Mesendoderm (in vitro differentiated cells): ENCODE measurements around the gene DST.

Experiments used
- DNase-seq: peaks from one replicate; pipeline ENCODE4 v3.0.0; 2013
- H2AK5ac ChIP-seq: 2 replicates; pipeline ENCODE4 v1.6.1; 2013; ENCODE audit warnings: low read length, inconsistent platforms
- H2BK120ac ChIP-seq: 2 replicates; pipeline ENCODE4 v1.6.1; 2013; ENCODE audit warnings: low read depth, mild to moderate bottlenecking, low read length, moderate library complexity, mixed read lengths
- H2BK15ac ChIP-seq: replicated peaks from 2 replicates; pipeline ENCODE4 v1.6.1; 2013; ENCODE audit warnings: low read depth, mild to moderate bottlenecking, moderate library complexity
- H2BK5ac ChIP-seq: 2 replicates; pipeline ENCODE4 v1.6.1; 2013; ENCODE audit warnings: low read length, inconsistent platforms
- H3K18ac ChIP-seq: 2 replicates; pipeline ENCODE4 v1.6.1; 2013; ENCODE audit warnings: mild to moderate bottlenecking, low read length, mixed read lengths
- H3K23ac ChIP-seq: one replicate; pipeline ENCODE4 v1.6.1; 2013; ENCODE audit warnings: low read length
- H3K27ac ChIP-seq: 2 replicates; pipeline ENCODE4 v1.5.1; 2013; ENCODE audit warnings: low read depth, mild to moderate bottlenecking, inconsistent platforms, low read length, moderate library complexity
- H3K27me3 ChIP-seq: 2 replicates; pipeline ENCODE4 v1.6.1; 2013; ENCODE audit warnings: low read length, control low read depth, mild to moderate bottlenecking, inconsistent platforms; ENCODE audit not compliant: insufficient read depth, poor library complexity
- H3K36me3 ChIP-seq: 2 replicates; pipeline ENCODE4 v1.6.1; 2013; ENCODE audit warnings: low read length, inconsistent platforms; ENCODE audit not compliant: control insufficient read depth, insufficient read depth
- H3K4ac ChIP-seq: one replicate; pipeline ENCODE4 v1.6.1; 2013; ENCODE audit warnings: low read depth, mild to moderate bottlenecking, low read length, moderate library complexity
- H3K4me1 ChIP-seq: 2 replicates; pipeline ENCODE4 v1.6.1; 2013; ENCODE audit warnings: low read depth, low read length, inconsistent platforms; ENCODE audit not compliant: control insufficient read depth
- H3K4me2 ChIP-seq: 2 replicates; pipeline ENCODE4 v1.6.1; 2013; ENCODE audit warnings: low read length
- H3K4me3 ChIP-seq: 2 replicates; pipeline ENCODE4 v1.5.1; 2013; ENCODE audit warnings: mild to moderate bottlenecking, low read length
- H3K56ac ChIP-seq: one replicate; pipeline ENCODE4 v1.6.1; 2013; ENCODE audit warnings: low read length
- H3K79me1 ChIP-seq: 2 replicates; pipeline ENCODE4 v1.6.1; 2013; ENCODE audit warnings: low read length, inconsistent platforms
- H3K79me2 ChIP-seq: 2 replicates; pipeline ENCODE4 v1.6.1; 2013; ENCODE audit warnings: mild to moderate bottlenecking, low read length; ENCODE audit not compliant: control insufficient read depth, insufficient read depth
- H3K9ac ChIP-seq: 2 replicates; pipeline ENCODE4 v1.6.1; 2013; ENCODE audit warnings: low read length, inconsistent platforms
- H4K5ac ChIP-seq: one replicate; pipeline ENCODE4 v1.6.1; 2013; ENCODE audit warnings: low read length
- H4K8ac ChIP-seq: one replicate; pipeline ENCODE4 v1.6.1; 2013; ENCODE audit warnings: low read depth, mild to moderate bottlenecking, control low read depth, low read length, moderate library complexity
- WGBS: extraction: QIAGEN DNeasy Blood & Tissue Kit; methylation state at CpG from one replicate; pipeline ENCODE4 v1.1.7; 2013; ENCODE audit warnings: low lambda C conversion rate, missing lambda C conversion rate; ENCODE audit not compliant: insufficient coverage; ENCODE audit errors: extremely low coverage; 5-methylcytosine and 5-hydroxymethylcytosine counted together

The DST gene

GRCh38 chr6:56532766-56533551 is 109.7 kb downstream of the DST start:
- H3K27ac ChIP-seq: no peak overlapping the region
- no peak overlapping the region for H3K56ac ChIP-seq
- H4K5ac ChIP-seq: no peak overlapping the region
- no peak overlapping the region for H2AK5ac ChIP-seq
- H3K4me1 ChIP-seq: no peaks in the 10 kb centered on the region
- no peak overlapping the region for H3K4ac ChIP-seq
- DNase-seq: no peak
- H4K8ac ChIP-seq: no peak overlapping the region
- H3K27me3 ChIP-seq: no peaks in the 10 kb centered on the region
- no peak overlapping the region for H3K4me3 ChIP-seq
- H3K36me3 ChIP-seq: peaks cover 1% of the 10 kb centered on the region
- H2BK15ac ChIP-seq: no peak overlapping the region
- H3K23ac ChIP-seq: no peak overlapping the region
- H3K79me1 ChIP-seq: no peaks in the 10 kb centered on the region
- H3K4me2 ChIP-seq: no peak overlapping the region
- H2BK5ac ChIP-seq: no peak overlapping the region
- no peak overlapping the region for H3K9ac ChIP-seq
- H2BK120ac ChIP-seq: no peak overlapping the region
- H3K18ac ChIP-seq: no peak overlapping the region
- WGBS: no CpG with 5 or more reads among the region's 5 CpGs
- H3K79me2 ChIP-seq: no peaks in the 10 kb centered on the region

GRCh38 chr6:56531839-56532595 is 110.7 kb downstream of the DST start:
- Histone ChIP-seq H3K79me2 (no peaks in the 10 kb centered on the region), H3K23ac (no peak overlapping the region), H4K5ac (no peak overlapping the region), H3K56ac (no peak overlapping the region), H3K4me1 (no peaks in the 10 kb centered on the region), H2AK5ac (no peak overlapping the region), H4K8ac (no peak overlapping the region), H3K4ac (no peak overlapping the region), H3K27me3 (no peaks in the 10 kb centered on the region), H2BK15ac (no peak overlapping the region), H2BK120ac (no peak overlapping the region), H2BK5ac (no peak overlapping the region), H3K36me3 (peaks cover 1% of the 10 kb centered on the region), H3K79me1 (no peaks in the 10 kb centered on the region), H3K9ac (no peak overlapping the region), H3K18ac (no peak overlapping the region), H3K27ac (no peak overlapping the region), H3K4me2 (no peak overlapping the region), H3K4me3 (no peak overlapping the region)
- WGBS: no CpG with 5 or more reads among the region's 5 CpGs
- DNase-seq: no peak

- Histone ChIP-seq H2AK5ac (no peak overlapping the region), H3K18ac (no peak overlapping the region), H3K4me1 (no peaks in the 10 kb centered on the region), H3K9ac (no peak overlapping the region), H3K36me3 (no peaks in the 10 kb centered on the region), H3K4me3 (no peak overlapping the region), H3K27me3 (no peaks in the 10 kb centered on the region), H3K23ac (no peak overlapping the region), H2BK15ac (no peak overlapping the region), H2BK5ac (no peak overlapping the region), H3K4me2 (no peak overlapping the region), H4K5ac (no peak overlapping the region), H4K8ac (no peak overlapping the region), H3K4ac (no peak overlapping the region), H2BK120ac (no peak overlapping the region), H3K27ac (no peak overlapping the region), H3K56ac (no peak overlapping the region), H3K79me2 (no peaks in the 10 kb centered on the region), H3K79me1 (no peaks in the 10 kb centered on the region)
- DNase-seq: no peak
- no CpG with 5 or more reads among the region's 4 CpGs for WGBS
Measured at GRCh38 chr6:56529594-56530191, 113.0 kb downstream of the DST start.

- no peak for DNase-seq
- H3K9ac ChIP-seq: no peak overlapping the region
- WGBS: no CpG with 5 or more reads among the region's 3 CpGs
- no peak overlapping the region for H3K27ac ChIP-seq
- H3K79me1 ChIP-seq: no peaks in the 10 kb centered on the region
- H3K36me3 ChIP-seq: no peaks in the 10 kb centered on the region
- no peak overlapping the region for H3K4me3 ChIP-seq
- no peaks in the 10 kb centered on the region for H3K27me3 ChIP-seq
- H3K56ac ChIP-seq: no peak overlapping the region
- no peak overlapping the region for H3K4me2 ChIP-seq
- H4K8ac ChIP-seq: no peak overlapping the region
- no peak overlapping the region for H2BK5ac ChIP-seq
- H3K4ac ChIP-seq: no peak overlapping the region
- no peak overlapping the region for H2AK5ac ChIP-seq
- no peaks in the 10 kb centered on the region for H3K79me2 ChIP-seq
- no peak overlapping the region for H4K5ac ChIP-seq
- no peak overlapping the region for H3K18ac ChIP-seq
- H3K4me1 ChIP-seq: no peaks in the 10 kb centered on the region
- no peak overlapping the region for H2BK15ac ChIP-seq
- H2BK120ac ChIP-seq: no peak overlapping the region
- H3K23ac ChIP-seq: no peak overlapping the region
Measured at GRCh38 chr6:56528412-56528841, 114.3 kb downstream of the DST start.

- no peak overlapping the region for H3K9ac ChIP-seq
- H2BK15ac ChIP-seq: no peak overlapping the region
- no peaks in the 10 kb centered on the region for H3K79me1 ChIP-seq
- no peaks in the 10 kb centered on the region for H3K4me1 ChIP-seq
- H4K5ac ChIP-seq: no peak overlapping the region
- no peak overlapping the region for H3K23ac ChIP-seq
- no peak overlapping the region for H3K4me2 ChIP-seq
- no peak overlapping the region for H4K8ac ChIP-seq
- no peaks in the 10 kb centered on the region for H3K79me2 ChIP-seq
- DNase-seq: no peak
- H3K4ac ChIP-seq: no peak overlapping the region
- H3K18ac ChIP-seq: no peak overlapping the region
- no peaks in the 10 kb centered on the region for H3K27me3 ChIP-seq
- H3K27ac ChIP-seq: no peak overlapping the region
- no peak overlapping the region for H3K56ac ChIP-seq
- no peak overlapping the region for H3K4me3 ChIP-seq
- no peak overlapping the region for H2BK5ac ChIP-seq
- no peak overlapping the region for H2BK120ac ChIP-seq
- H3K36me3 ChIP-seq: no peaks in the 10 kb centered on the region
- H2AK5ac ChIP-seq: no peak overlapping the region
Measured at GRCh38 chr6:56527934-56528333, 114.8 kb downstream of the DST start.
